HG02798 (cell line): Measurements from ENCODE around the gene DYNAP.

Experiments
- ATAC-seq: cut with Tn5 transposase; IDR thresholded peaks from one replicate; pipeline ENCODE4 v1.9.1; 2021; ENCODE audit warnings: mild to moderate bottlenecking; ENCODE audit not compliant: unreplicated experiment, poor library complexity

DYNAP gene, protein sequence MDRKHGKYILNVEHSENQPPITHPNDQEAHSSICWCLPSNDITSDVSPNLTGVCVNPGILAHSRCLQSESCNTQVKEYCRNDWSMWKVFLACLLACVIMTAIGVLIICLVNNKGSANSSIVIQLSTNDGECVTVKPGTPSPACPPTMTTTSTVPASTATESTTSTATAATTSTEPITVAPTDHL

GRCh38 chr18:54590945-54591344 lies at the start of gene DYNAP:
Gene DYNAP, plus strand, starts transcription at chr18:54591245. Its CDS starts 38 bp downstream, at chr18:54591283.
- no peak for ATAC-seq

DNA sequence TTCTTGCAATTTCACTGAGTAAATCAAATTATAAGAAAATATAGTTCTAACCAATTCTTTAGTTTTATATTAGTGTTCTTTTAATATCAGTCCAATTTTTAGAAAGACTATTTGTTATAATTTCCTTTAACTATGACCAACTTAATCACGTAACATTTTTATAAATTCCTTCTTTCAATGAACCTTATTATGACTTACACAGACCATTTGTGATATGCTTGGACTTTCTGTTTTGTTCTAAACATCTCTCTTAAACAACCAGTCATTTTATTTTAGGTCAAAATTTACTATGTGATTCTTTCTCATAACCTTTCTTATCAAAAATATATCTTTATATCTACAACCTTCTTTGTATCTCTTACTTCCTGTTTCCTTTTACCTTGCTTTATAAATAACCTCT lies 39.5 kb upstream of the DYNAP start:
- ATAC-seq: no peak

GRCh38 chr18:54555286-54555685 lies 35.8 kb upstream of the DYNAP start:
- ATAC-seq: no peak

DNA sequence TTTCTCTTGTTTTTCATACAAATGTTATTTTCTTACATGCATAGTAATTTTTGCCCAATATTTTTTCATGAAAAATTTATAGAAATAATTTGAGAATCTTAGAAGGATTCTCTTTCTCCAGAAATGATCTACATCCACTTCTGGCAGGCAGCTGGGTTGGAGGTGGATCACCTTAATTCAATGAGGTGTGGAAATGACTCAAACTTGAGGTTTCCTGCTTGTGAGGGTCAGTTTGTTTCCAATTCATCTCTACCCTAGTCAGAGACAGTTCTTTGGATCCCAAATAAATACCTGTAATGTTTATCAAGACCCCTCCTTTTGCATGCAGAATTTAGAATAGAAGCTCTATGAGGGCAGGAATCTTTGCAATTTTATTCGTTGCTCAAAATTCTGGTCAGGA lies 35.0 kb upstream of the DYNAP start:
- ATAC-seq: no peak

GRCh38 chr18:54557958-54558357 lies 33.1 kb upstream of the DYNAP start:
- ATAC-seq: no peak

- peak; percentile 64 for ATAC-seq
These were observed 32.1 kb upstream of the DYNAP start for GRCh38 chr18:54558609-54559585.

- no peak for ATAC-seq
These were observed 29.3 kb upstream of the DYNAP start for GRCh38 chr18:54561706-54562267.

- ATAC-seq: no peak
These were observed 10.8 kb upstream of the DYNAP start for GRCh38 chr18:54580202-54580729.

DNA sequence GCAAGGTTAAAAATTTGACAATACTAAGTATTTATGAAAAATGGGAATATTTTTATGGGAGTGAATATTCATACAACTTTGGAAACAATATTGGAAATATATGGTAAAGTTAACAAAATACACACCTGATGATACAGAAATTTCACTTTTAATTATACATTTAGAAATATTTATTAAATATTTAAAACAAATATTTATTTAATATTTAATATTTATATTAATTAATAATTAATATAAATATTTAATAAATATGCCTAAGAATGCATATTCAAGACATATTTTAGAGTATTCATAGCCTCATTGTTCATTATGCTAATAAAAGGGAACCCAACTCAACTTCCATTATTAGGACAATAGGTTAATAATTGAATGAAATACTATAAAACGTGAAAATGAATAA lies 7.0 kb upstream of the DYNAP start:
- no peak for ATAC-seq

DNA sequence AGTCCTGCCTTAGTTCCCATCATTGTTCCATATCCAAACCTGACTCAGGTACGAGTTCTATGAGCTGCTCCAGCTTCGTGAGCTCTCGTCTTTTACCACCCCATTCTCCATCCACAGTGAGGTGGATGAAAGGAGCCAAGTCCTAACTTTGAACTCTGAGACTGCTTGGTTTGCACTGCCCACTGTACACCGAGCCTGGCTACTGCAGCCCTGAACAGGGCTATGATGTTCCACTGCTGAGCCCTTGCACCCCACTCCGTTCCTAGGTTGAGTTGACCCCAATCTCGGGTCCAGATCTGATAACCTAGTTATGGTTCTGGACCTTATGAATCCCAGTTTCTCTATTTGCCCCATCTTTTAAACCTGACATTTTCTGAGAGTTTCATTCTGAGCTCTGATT lies 5.3 kb upstream of the DYNAP start:
- ATAC-seq: no peak

DNA sequence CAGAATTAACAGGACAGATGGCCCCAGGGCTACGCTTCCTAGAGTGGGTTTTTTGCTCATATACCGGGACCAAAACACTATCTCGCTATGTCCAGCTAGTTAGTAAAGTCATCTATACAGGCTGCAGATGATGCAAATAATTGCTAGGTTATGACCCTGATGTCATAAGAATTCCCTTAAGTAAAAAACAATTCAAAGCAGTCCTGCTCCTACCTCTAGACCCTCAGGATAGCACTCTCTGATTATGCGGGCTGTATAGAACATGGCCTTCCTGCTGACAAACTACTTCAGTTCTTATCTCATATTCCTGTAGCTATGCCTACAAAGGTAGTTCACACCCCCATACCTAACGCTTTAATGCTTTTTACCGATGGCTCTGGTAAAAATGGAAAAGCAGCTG lies 13.2 kb downstream of the DYNAP start:
- ATAC-seq: no peak

- ATAC-seq: no peak
These were observed 15.8 kb downstream of the DYNAP start for GRCh38 chr18:54606835-54607212.

GRCh38 chr18:54607213-54608027 lies 16.4 kb downstream of the DYNAP start:
- no peak for ATAC-seq

DNA sequence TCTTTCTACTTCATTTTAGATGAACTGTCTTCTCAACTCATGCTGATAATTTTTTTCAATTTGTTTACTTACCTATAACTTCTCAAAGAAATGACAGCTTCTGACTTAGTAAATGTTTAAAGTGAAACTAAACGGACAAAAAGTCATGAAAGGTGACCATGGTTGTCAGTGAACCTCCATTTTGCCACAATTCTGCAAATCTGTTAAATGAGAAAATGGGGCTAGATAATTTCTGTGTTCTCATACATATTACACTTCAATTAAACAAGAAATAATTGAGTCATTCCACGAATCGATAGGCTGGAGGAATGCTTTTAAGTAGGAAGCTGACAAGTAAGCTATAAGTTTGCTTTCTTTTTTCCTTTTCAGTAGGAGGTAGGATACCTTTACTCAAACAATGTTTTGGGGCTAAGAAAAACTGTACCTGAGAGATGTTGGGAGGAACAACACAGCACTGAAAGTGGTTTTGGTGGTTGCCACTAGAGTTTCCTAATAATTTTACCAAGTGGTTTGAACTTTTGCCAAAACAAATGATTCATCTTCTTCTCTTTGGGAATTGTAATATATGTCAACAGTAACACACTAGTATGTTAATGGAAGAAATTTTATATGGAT lies 17.1 kb downstream of the DYNAP start:
- no peak for ATAC-seq

- no peak for ATAC-seq
These were observed 20.8 kb downstream of the DYNAP start for GRCh38 chr18:54611816-54612215.

DNA sequence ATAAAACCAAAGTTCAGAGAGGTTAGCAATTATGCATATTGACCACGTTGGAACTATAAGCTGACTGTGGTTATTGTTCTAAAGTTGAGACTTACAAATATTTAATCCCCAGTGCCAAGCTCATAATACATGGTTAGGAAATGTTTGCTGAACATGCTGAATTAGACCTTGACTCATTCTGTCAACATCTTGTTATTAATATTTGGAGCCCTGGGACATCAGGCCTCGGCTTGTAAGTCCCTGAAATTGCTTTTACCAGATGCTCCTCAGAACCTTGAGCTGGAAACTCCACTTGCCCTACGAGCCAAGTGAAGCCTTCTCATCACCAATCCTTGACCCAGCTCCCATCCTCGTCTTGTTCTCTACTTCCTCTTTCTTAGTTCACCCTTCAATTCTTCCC lies 21.2 kb downstream of the DYNAP start:
- no peak for ATAC-seq

DNA sequence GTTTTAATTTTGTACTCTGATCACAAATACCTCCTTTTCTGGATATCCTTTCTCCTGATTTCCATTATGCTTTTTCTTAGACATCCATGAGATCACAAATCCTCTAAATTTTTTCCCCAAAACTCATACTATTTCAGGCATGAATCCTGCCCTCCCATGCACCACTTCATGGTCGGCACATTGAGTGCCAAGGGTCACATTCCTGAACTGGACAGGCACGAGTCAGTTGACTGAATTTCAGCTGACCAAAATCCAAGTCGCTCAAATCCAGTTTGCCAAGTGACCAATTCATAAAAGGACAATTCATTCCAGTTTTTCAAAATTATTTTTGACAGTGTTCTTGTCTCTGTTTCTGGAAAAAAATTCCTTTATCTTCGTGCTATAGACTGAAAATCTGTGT lies 22.1 kb downstream of the DYNAP start:
- ATAC-seq: no peak

GRCh38 chr18:54616220-54616848 lies 25.3 kb downstream of the DYNAP start:
- no peak for ATAC-seq

DNA sequence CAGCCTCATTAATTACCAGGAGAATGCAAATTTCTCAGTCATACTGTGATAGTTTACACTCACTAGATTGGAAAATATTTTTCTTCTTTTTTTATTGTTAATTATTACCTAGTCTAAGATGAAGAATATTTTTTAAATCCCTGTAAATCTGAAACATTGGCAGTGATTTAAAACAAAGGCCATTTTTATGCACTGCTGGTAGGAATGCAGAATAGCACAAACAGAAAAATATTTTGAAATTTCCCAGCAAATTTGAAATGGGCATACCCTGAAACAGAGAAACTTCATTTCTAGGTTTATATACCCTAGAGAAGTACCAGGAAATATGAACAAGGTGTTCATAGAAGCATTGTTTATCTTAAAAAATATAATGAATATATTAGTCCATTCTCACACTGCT lies 31.0 kb downstream of the DYNAP start:
- ATAC-seq: no peak
